ENCODE data around the gene PARD3B.

DNA sequence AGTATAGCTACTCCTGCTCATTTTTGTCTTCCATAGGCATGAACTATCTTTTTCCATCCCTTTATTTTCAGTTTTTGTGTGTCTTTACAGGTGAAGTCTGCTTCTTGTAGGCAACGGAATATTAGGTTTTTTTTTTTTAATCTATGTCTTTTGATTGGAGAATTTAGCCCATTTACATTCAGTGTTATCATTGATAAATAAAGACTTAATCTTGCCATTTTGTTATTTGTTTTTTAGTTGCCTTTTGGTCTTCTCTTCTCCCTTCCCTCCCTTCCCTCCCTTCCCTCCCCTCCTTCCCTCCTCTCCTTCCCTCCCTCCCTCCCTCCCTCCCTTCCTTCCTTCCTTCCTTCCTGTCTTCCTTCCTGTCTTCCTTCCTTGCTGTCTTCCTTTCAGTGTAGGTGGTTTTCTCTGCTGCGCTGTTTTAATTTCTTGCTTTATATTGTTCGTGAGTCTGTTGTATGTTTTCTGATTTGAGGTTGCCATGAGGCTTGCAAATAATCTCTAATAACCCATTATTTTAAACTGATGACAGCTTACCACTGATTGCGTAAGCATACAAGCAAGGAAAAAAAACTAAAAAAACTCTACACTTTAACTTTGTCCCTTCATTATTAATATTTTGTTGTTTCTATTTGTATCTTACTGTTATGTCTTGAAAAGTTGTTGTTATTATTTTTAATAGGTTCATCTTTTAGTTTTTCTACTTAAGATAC, 353.8 kb downstream of the PARD3B start:
- TF ChIP-seq SUZ12 (IDR thresholded peaks at IDR 0.05) (no peak), CTBP1 (IDR thresholded peaks at IDR 0.05; ENCODE audit: borderline replicate concordance) (no peak), ZNF384 (IDR thresholded peaks at IDR 0.05) (no peak), FOXK2 (IDR thresholded peaks at IDR 0.05) (no peak), FOXM1 (IDR thresholded peaks at IDR 0.05; ENCODE audit: borderline replicate concordance) (no peak), SP1 (IDR thresholded peaks at IDR 0.05) (no peak), TARDBP (IDR thresholded peaks at IDR 0.05) (no peak)
